HCT116 (cell line): ENCODE data around the gene CMC4. TPM values are rescaled to one million over a fixed set of nuclear protein-coding genes. Genes with fewer than 3 reads are reported as not detected.

Source experiments
- ATAC-seq: fragments of 200-7000 bp; cut with Tn5 transposase; 2 replicates; pipeline ENCODE4 v1.9.1; 2020; ENCODE audit warnings: mild to moderate bottlenecking, moderate library complexity
- BruUV-seq: library from RNA; stranded (reverse); fragments of 400-500 nt; replicated peaks from 2 replicates; lab custom pipeline; 2021; lab: Mats Ljungman, UMichigan
- CTCF ChIA-PET: fragments of 300-600 bp; sonication (Branson Sonifier 250); formaldehyde crosslinking; loops from one replicate; lab custom pipeline; 2021; ENCODE audit warnings: antibody characterized with exemption; lab: Charles Lee
- POLR2A ChIA-PET: fragments of 300-600, 350-600 bp; sonication (Branson Sonifier 250); formaldehyde crosslinking; loops from one replicate; lab custom pipeline; 2021; ENCODE audit warnings: antibody characterized with exemption; lab: Charles Lee
- RAD21 ChIA-PET, 2 experiments: fragments of 300-600 bp; sonication (Branson Sonifier 250); formaldehyde crosslinking; loops; one replicate each; lab custom pipeline; 2023; ENCODE audit warnings: low total read pairs in 2 of 2; ENCODE audit not compliant: uncharacterized antibody in 2 of 2, unreplicated experiment in 2 of 2, low non-redundant PET in 1 of 2; lab: Charles Lee
- DNase-seq: peaks from one replicate; pipeline ENCODE4 v3.0.0-alpha.2; 2010; ENCODE audit warnings: low read depth, low spot score
- H2AFZ ChIP-seq: fragments of 200-600 bp; shearing (Covaris generic), sonication (generic); 2 replicates; pipeline ENCODE4 v1.6.1; 2017; ENCODE audit warnings: low read depth, mixed run types, mixed read lengths, antibody characterized with exemption, low read length; ENCODE audit not compliant: poor library complexity, severe bottlenecking
- H3K27ac ChIP-seq: 2 replicates; pipeline ENCODE4 v1.5.1; 2012; ENCODE audit warnings: low read depth, low read length
- H3K27me3 ChIP-seq: fragments of 200-600 bp; sonication (generic); 2 replicates; pipeline ENCODE4 v1.6.1; 2016; ENCODE audit warnings: mixed run types, low read length, mixed read lengths; ENCODE audit not compliant: insufficient read depth
- H3K36me3 ChIP-seq, 2 experiments: fragments of 200-500 bp in 1 of 2; fragments of 200-600 bp in 1 of 2; sonication (Bioruptor generic) in 1 of 2; sonication (generic) in 1 of 2; 2 replicates each; pipeline versions ENCODE4 v1.5.1 to v1.6.1; 2014 to 2016; ENCODE audit warnings: low read length in 2 of 2, inconsistent platforms in 1 of 2, mixed read lengths in 1 of 2, mixed run types in 1 of 2; ENCODE audit not compliant: insufficient read depth in 2 of 2, control insufficient read depth in 1 of 2
- H3K4me1 ChIP-seq, 2 experiments: fragments of 200-600 bp in 1 of 2; sonication (generic) in 1 of 2; 2 replicates each; pipeline versions ENCODE4 v1.5.1 to v1.6.1; 2012 to 2017; ENCODE audit warnings: low read length in 2 of 2, inconsistent platforms in 1 of 2, mild to moderate bottlenecking in 1 of 2, mixed read lengths in 1 of 2, mixed run types in 1 of 2, moderate library complexity in 1 of 2; ENCODE audit not compliant: insufficient read depth in 2 of 2, control insufficient read depth in 1 of 2
- H3K4me2 ChIP-seq: fragments of 200-600 bp; sonication (generic); 2 replicates; pipeline ENCODE4 v1.6.1; 2017; ENCODE audit warnings: mixed run types, low read length, mixed read lengths
- H3K4me3 ChIP-seq, 2 experiments: fragments of 200-600 bp in 1 of 2; sonication (generic) in 1 of 2; replicated peaks in 1 of 2; 2 replicates each; pipeline ENCODE4 v1.5.1; 2011 to 2016; ENCODE audit warnings: low read length in 2 of 2, control low read depth in 1 of 2, low read depth in 1 of 2, mild to moderate bottlenecking in 1 of 2, mixed read lengths in 1 of 2, mixed run types in 1 of 2
- H3K79me2 ChIP-seq: fragments of 200-600 bp; sonication (generic); 2 replicates; pipeline ENCODE4 v1.6.1; 2017; ENCODE audit warnings: mild to moderate bottlenecking, mixed run types, low read length, moderate library complexity, mixed read lengths; ENCODE audit not compliant: insufficient read depth
- H3K9ac ChIP-seq: fragments of 200-600 bp; sonication (generic); 2 replicates; pipeline ENCODE4 v1.6.1; 2016; ENCODE audit warnings: low read length, mixed read lengths
- H3K9me2 ChIP-seq: fragments of 200-600 bp; sonication (generic), shearing (Covaris generic); 2 replicates; pipeline ENCODE4 v1.6.1; 2017; ENCODE audit warnings: mixed run types, mild to moderate bottlenecking, moderate library complexity; ENCODE audit not compliant: insufficient read depth
- H3K9me3 ChIP-seq, 2 experiments: fragments of 200-500 bp in 1 of 2; fragments of 200-600 bp in 1 of 2; sonication (Bioruptor generic) in 1 of 2; sonication (generic) in 1 of 2; 2 replicates each; pipeline ENCODE4 v1.6.1; 2014 to 2017; ENCODE audit warnings: low read length in 2 of 2, mixed read lengths in 2 of 2, inconsistent platforms in 1 of 2, low read depth in 1 of 2, mild to moderate bottlenecking in 1 of 2, mixed run types in 1 of 2, moderate library complexity in 1 of 2; ENCODE audit not compliant: control insufficient read depth in 1 of 2, insufficient read depth in 1 of 2
- H4K20me1 ChIP-seq: fragments of 200-600 bp; sonication (generic), shearing (Covaris generic); 2 replicates; pipeline ENCODE4 v1.6.1; 2017; ENCODE audit warnings: mixed run types, mild to moderate bottlenecking, moderate library complexity; ENCODE audit not compliant: insufficient read depth
- ATF3 ChIP-seq: IDR thresholded peaks from 2 replicates; pipeline ENCODE4 v1.6.1; 2012
- CBX3 ChIP-seq: IDR thresholded peaks from 2 replicates; pipeline ENCODE4 v1.6.1; 2012; ENCODE audit warnings: low read depth
- CEBPB ChIP-seq: IDR thresholded peaks from 2 replicates; pipeline ENCODE4 v1.6.1; 2012; ENCODE audit warnings: low read depth
- EZH2 ChIP-seq: fragments of 200-600 bp; sonication (generic); IDR thresholded peaks from 2 replicates; pipeline ENCODE4 v1.6.1; 2017; ENCODE audit warnings: antibody characterized with exemption, mixed run types
- EZH2phosphoT487 ChIP-seq: fragments of 200-600 bp; IDR thresholded peaks from 2 replicates; pipeline ENCODE4 v1.6.1; 2018; ENCODE audit warnings: antibody characterized with exemption, borderline replicate concordance
- FOSL1 ChIP-seq: IDR thresholded peaks from 2 replicates; pipeline ENCODE4 v1.6.1; 2012; ENCODE audit warnings: low read depth
- POLR2A ChIP-seq: IDR thresholded peaks from 2 replicates; pipeline ENCODE4 v1.7.0; 2011; ENCODE audit warnings: borderline replicate concordance; ENCODE audit not compliant: insufficient read depth, insufficient read length; ENCODE audit errors: extremely low read depth
- POLR2AphosphoS5 ChIP-seq: IDR thresholded peaks from 2 replicates; pipeline ENCODE4 v1.6.1; 2011; ENCODE audit warnings: mild to moderate bottlenecking, low read depth, low read length, moderate library complexity
- RAD21 ChIP-seq: IDR thresholded peaks from 2 replicates; pipeline ENCODE4 v1.6.1; 2012; ENCODE audit warnings: low read depth, mild to moderate bottlenecking
- SIN3A ChIP-seq: IDR thresholded peaks from 2 replicates; pipeline ENCODE4 v1.6.1; 2012; ENCODE audit warnings: low read depth
- SP1 ChIP-seq: IDR thresholded peaks from 2 replicates; pipeline ENCODE4 v1.6.1; 2012; ENCODE audit warnings: low read depth
- TCF7L2 ChIP-seq: IDR thresholded peaks from 2 replicates; pipeline ENCODE4 v1.7.0; 2011; ENCODE audit warnings: borderline replicate concordance, inconsistent platforms; ENCODE audit not compliant: insufficient read depth, insufficient read length; ENCODE audit errors: extremely low read depth
- ZNF274 ChIP-seq: fragments of 200-500 bp; sonication (Bioruptor generic); IDR thresholded peaks from 2 replicates; pipeline ENCODE4 v1.6.1; 2014; ENCODE audit warnings: mild to moderate bottlenecking, low read depth, low read length, inconsistent platforms
- intact Hi-C: fragments of 100-400 bp; cut with micrococcal nuclease; formaldehyde crosslinking; loops from 2 replicates; pipeline ENCODE4 v1.10.0; 2022
- total RNA-seq: library from RNA; stranded (reverse); gene quantifications from one replicate; pipeline ENCODE4 v1.2.1, GENCODE V29; 2021; ENCODE audit not compliant: unreplicated experiment
- TF ChIP-seq, protein P1 (sequence below): IDR thresholded peaks from 2 replicates; pipeline ENCODE4 v1.6.1; 2011; ENCODE audit warnings: mild to moderate bottlenecking, low read length, moderate library complexity; ENCODE audit not compliant: insufficient replicate concordance; ENCODE audit errors: extremely low read depth
- TF ChIP-seq, protein P2 (sequence below), 3 experiments: fragments of 200-600 bp in 1 of 3; sonication (generic) in 1 of 3; IDR thresholded peaks in 2 of 3; conservative IDR thresholded peaks in 1 of 3; 2 replicates each; pipeline ENCODE4 v1.5.1; 2012 to 2017; ENCODE audit warnings: low read depth in 2 of 3, low read length in 2 of 3, antibody characterized with exemption in 1 of 3, borderline replicate concordance in 1 of 3, control low read depth in 1 of 3, mild to moderate bottlenecking in 1 of 3, mixed read lengths in 1 of 3, mixed run types in 1 of 3, moderate library complexity in 1 of 3; ENCODE audit not compliant: insufficient read depth in 1 of 3
- TF ChIP-seq, protein P3 (sequence below): IDR thresholded peaks from 2 replicates; pipeline ENCODE4 v1.6.1; 2012; ENCODE audit warnings: low read depth

CMC4 gene
- total RNA-seq, 1 experiment from 2014 or later: 5.3 TPM

DNA sequence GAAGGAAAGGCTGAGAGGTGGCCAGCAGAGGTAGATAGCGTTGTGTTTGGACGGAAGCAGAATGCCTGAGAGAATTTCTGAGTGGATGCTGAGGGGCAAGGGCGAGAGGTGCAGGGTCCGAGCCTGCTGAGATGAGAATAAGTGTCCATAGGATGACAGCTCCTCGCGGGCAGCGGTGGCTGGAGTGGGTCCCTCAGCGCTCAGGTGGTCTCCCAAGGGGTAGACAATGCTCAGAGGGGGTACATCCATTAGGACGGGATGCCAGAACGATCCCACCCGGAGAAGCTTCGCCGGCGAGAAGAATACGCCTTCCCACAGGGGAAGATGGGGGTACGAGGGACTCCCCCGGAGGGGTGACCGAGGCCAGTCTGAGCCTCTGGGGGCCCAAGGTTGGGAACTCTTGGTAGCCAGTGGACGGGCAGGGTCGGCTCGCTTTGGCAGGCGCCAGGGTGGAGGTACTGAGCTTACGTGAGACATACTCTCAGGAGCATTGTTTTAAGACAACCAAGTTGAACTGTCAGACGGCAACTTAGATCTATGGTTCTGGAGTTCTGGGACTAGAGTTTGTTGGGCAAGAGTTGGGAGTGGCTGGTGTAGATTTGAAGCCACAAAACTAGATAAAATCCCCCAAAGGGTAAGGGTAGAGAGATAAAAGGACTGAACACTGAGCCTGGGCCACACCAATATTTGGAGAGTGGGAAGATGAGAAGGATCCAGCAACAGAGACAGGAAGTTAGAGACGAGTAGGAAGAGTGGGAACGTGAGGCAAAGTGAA is 16.2 kb upstream of the CMC4 start:
- POLR2A ChIA-PET: no interaction called here
- intact Hi-C loops: loop anchor here (1.0 to 10.0 kb wide), 2 partner anchors 106 to 172 kb away; no protein-coding TSS in a partner anchor
- H3K36me3 ChIP-seq: peaks cover 0 to 3% of the 10 kb centered on the region in 2 experiments; a peak in 1 of 4 replicates
- H3K9me2 ChIP-seq: no peaks in the 10 kb centered on the region
- ATAC-seq (no peak), DNase-seq (no peak)
- no peaks in the 10 kb centered on the region for H4K20me1 ChIP-seq
- TF ChIP-seq CEBPB: no peak
- no peak for TF ChIP-seq SIN3A
- no peak for TF ChIP-seq POLR2A
- no peak for TF ChIP-seq ATF3
- TF ChIP-seq SP1: no peak
- no peak for TF ChIP-seq EZH2phosphoT487
- TF ChIP-seq TCF7L2: no peak
- TF ChIP-seq POLR2AphosphoS5: no peak
- no peak for TF ChIP-seq ZNF274
- TF ChIP-seq, protein P1, sequence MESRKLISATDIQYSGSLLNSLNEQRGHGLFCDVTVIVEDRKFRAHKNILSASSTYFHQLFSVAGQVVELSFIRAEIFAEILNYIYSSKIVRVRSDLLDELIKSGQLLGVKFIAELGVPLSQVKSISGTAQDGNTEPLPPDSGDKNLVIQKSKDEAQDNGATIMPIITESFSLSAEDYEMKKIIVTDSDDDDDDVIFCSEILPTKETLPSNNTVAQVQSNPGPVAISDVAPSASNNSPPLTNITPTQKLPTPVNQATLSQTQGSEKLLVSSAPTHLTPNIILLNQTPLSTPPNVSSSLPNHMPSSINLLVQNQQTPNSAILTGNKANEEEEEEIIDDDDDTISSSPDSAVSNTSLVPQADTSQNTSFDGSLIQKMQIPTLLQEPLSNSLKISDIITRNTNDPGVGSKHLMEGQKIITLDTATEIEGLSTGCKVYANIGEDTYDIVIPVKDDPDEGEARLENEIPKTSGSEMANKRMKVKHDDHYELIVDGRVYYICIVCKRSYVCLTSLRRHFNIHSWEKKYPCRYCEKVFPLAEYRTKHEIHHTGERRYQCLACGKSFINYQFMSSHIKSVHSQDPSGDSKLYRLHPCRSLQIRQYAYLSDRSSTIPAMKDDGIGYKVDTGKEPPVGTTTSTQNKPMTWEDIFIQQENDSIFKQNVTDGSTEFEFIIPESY: no peak
- no peak for TF ChIP-seq EZH2
- TF ChIP-seq, protein P2, sequence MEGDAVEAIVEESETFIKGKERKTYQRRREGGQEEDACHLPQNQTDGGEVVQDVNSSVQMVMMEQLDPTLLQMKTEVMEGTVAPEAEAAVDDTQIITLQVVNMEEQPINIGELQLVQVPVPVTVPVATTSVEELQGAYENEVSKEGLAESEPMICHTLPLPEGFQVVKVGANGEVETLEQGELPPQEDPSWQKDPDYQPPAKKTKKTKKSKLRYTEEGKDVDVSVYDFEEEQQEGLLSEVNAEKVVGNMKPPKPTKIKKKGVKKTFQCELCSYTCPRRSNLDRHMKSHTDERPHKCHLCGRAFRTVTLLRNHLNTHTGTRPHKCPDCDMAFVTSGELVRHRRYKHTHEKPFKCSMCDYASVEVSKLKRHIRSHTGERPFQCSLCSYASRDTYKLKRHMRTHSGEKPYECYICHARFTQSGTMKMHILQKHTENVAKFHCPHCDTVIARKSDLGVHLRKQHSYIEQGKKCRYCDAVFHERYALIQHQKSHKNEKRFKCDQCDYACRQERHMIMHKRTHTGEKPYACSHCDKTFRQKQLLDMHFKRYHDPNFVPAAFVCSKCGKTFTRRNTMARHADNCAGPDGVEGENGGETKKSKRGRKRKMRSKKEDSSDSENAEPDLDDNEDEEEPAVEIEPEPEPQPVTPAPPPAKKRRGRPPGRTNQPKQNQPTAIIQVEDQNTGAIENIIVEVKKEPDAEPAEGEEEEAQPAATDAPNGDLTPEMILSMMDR (IDR thresholded peaks at IDR 0.05 in 2 of 3, conservative IDR thresholded peaks at IDR 0.05 in 1 of 3; ENCODE audit: borderline replicate concordance in 1 of 3, insufficient read depth in 1 of 3, low read depth in 2 of 3, low read length in 2 of 3): no peak
- TF ChIP-seq, protein P3, sequence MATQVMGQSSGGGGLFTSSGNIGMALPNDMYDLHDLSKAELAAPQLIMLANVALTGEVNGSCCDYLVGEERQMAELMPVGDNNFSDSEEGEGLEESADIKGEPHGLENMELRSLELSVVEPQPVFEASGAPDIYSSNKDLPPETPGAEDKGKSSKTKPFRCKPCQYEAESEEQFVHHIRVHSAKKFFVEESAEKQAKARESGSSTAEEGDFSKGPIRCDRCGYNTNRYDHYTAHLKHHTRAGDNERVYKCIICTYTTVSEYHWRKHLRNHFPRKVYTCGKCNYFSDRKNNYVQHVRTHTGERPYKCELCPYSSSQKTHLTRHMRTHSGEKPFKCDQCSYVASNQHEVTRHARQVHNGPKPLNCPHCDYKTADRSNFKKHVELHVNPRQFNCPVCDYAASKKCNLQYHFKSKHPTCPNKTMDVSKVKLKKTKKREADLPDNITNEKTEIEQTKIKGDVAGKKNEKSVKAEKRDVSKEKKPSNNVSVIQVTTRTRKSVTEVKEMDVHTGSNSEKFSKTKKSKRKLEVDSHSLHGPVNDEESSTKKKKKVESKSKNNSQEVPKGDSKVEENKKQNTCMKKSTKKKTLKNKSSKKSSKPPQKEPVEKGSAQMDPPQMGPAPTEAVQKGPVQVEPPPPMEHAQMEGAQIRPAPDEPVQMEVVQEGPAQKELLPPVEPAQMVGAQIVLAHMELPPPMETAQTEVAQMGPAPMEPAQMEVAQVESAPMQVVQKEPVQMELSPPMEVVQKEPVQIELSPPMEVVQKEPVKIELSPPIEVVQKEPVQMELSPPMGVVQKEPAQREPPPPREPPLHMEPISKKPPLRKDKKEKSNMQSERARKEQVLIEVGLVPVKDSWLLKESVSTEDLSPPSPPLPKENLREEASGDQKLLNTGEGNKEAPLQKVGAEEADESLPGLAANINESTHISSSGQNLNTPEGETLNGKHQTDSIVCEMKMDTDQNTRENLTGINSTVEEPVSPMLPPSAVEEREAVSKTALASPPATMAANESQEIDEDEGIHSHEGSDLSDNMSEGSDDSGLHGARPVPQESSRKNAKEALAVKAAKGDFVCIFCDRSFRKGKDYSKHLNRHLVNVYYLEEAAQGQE: no peak
- no peak for TF ChIP-seq FOSL1
- TF ChIP-seq CBX3: no peak
- no peak for TF ChIP-seq RAD21
- TF ChIP-seq, all 23 proteins: peak for 0
- Histone ChIP-seq H3K4me1 (no peaks in the 10 kb centered on the region), H3K27ac (no peak overlapping the region), H3K79me2 (no peaks in the 10 kb centered on the region), H3K27me3 (no peaks in the 10 kb centered on the region), H3K9ac (no peak overlapping the region), H3K4me2 (no peak overlapping the region), H3K9me3 (no peaks in the 10 kb centered on the region), H2AFZ (no peak overlapping the region), H3K4me3 (no peak overlapping the region)
- ChIA-PET RAD21 (no interaction called here), CTCF (interaction anchor here (0.8 to 1.2 kb wide), 2 partner anchors 99 to 169 kb away, joined by 3 read pairs; no protein-coding TSS in a partner anchor)
- BruUV-seq: no TSS peak
